Fibroblast of skin of scalp (primary cell): Measurements from ENCODE around the gene ZDHHC8.

Experiments used
- DNase-seq: peaks from one replicate; pipeline ENCODE4 v3.0.0-alpha.2; 2013

The ZDHHC8 gene

GRCh38 chr22:20114506-20115475, 16.8 kb upstream of the ZDHHC8 start:
- no peak for DNase-seq

- no peak for DNase-seq
These were observed 15.8 kb upstream of the ZDHHC8 start, which contains the start of gene RANBP1 for GRCh38 chr22:20115691-20116375. Gene RANBP1 (plus strand): TSS chr22:20116104. CDS start chr22:20116185, 81 bp downstream.

DNA sequence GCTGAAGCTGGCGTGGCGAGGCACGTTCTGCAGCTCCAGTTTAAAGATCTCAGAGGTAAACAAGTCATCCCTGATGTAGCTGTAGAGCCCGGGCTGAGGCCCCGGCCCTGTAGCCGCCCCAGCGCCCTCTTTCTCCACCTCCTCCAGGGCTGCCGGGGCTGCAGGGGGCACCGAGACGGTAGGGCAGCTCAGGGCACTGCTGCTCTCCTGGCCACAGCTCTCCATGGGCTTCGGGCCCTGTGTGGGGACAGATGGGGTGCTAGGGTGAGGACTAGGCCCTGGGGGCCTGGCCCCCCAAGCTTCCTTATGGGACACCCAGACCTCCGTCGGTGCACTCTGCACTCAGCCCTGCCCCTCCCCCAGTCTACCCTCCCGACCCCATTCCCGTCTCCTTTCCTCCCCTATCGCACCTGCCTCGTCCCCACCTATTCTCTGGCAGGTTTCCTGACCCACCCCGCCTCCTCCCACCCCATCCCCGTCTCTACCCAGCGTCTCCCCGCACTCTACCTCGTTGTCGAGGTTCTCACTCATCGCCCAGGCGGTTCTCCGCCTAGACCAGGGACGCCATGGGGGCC, 15.1 kb upstream of the ZDHHC8 start:
- DNase-seq = no peak

DNA sequence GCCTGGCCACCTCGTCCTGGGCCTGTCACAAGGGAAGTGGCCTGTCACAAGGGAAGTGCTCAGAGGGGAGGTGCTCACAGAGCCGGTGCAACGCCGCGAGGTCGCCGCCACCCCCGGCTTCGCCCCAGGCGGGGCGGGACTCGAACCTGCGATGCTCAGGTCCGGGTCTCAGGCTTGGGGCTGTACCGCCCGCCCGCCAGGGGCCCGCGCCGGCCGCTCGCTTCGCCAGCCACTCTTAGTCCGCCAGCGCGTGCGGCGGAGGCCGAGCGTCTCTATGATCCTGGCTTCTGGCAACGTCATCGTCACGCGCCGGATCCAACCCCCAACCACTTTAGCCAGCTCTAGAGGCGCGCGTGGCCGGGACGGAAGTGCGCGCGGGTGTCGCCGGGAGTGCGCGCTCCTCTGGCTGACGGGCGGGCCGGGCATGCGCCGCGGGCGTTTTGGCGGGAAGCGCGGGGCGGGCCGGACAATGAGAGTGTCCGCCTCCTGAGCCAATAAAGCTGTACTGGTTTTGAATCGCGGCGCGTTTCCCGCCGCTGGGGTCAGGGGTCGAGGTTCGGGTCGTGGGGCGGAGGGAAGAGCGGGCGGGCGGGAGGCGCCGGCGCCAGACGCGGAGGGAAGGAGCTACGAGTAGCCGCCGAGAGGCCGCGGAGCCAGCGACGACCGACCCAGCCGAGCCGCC, 14.5 kb upstream of the ZDHHC8 start, which contains the start of gene TRMT2A:
Gene TRMT2A (minus strand): TSS at position 276 of the 682 bp plus-strand sequence. CDS start 320 bp downstream, outside the sequence.
- peak; percentile 99 for DNase-seq

DNA sequence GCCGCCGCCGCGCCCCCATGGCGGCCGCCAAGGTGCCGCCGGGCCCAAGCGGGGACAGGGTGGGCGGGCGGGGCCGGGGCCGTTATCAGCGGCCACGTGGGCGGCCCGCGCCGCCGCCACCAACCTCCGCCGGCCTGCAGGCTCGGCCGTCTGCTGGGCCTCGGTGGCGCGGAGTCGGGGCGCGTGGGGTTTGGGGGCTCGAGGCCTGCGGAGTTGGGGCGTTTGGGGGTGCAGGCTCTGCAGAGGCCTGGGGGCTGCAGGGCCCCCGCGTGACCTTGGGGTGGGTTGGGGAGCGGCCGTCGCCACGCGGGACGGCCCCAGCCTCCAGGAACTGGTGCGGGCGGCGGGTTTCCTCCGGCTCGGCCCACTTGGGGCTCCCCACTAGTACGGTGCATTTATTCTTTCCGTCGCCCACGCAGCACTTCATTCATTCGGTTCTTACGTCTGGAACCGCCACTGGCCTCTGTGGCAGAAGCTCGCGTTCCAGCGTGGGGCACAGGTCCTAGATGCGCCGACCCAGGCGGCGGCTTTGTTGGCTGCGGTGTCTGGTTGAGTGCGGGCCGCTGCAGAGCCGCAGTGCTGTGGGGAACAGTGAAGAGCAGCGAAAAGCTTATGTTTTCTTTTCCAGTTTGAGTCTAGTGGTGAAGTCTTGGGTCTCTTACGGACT, 13.8 kb upstream of the ZDHHC8 start:
- no peak for DNase-seq

DNA sequence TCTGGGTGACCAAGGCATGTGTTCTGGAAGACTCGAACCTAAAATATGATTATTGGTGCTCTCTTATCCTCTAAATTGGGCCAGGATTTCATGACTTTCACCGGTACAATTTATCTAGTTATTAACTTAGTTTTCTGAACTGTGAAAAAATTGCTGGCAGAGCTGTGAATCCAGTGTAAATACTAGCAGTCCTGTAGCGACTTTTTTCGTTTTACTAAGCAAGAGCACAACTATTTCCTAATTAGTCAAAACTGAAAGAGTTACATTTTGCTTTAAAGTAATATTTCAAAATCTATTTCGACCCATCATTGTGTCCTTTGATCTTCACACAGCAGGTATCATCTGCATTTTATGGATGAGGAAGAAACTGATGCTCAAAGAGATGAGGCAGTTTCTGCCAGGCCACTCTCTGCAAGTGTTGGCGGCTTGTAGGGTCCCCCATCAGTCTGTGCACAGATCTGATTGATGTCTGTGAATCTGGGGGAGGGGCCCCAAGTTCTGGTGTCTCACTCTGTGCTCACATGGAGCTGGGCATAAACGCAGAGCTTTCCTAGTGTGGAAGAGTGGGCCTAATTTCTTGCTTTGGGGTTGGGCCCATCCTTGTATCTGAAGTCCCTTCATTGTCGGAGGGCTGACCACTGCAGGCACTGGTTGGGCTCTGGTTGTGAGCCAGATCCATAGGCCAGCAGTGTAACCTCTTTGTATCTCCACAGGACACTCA, 13.1 kb upstream of the ZDHHC8 start:
- DNase-seq = no peak

DNA sequence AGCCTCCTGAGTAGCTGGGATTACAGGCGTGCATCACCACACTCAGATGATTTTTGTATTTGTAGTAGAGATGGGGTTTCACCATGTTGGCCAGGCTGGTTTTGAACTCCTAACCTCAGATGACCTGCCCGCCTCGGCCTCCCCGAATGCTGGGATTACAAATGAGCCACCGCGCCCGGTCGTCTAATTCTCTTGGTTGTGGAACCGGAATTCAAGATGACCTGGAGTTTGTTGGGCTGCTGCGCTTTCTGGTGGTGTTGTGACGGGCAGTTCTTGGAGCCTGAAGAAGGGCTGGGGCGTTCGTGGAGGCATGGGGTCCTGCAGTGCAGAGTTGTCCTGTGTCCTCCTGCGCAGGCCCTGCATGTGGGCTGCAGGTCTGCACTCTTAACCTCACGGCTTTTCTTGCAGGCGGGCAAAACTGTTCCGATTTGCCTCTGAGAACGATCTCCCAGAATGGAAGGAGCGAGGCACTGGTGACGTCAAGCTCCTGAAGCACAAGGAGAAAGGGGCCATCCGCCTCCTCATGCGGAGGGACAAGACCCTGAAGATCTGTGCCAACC, 9.7 kb upstream of the ZDHHC8 start:
- no peak for DNase-seq

GRCh38 chr22:20123366-20124082, 8.1 kb upstream of the ZDHHC8 start:
- no peak for DNase-seq

GRCh38 chr22:20124083-20124787, 7.4 kb upstream of the ZDHHC8 start:
- DNase-seq = no peak

DNA sequence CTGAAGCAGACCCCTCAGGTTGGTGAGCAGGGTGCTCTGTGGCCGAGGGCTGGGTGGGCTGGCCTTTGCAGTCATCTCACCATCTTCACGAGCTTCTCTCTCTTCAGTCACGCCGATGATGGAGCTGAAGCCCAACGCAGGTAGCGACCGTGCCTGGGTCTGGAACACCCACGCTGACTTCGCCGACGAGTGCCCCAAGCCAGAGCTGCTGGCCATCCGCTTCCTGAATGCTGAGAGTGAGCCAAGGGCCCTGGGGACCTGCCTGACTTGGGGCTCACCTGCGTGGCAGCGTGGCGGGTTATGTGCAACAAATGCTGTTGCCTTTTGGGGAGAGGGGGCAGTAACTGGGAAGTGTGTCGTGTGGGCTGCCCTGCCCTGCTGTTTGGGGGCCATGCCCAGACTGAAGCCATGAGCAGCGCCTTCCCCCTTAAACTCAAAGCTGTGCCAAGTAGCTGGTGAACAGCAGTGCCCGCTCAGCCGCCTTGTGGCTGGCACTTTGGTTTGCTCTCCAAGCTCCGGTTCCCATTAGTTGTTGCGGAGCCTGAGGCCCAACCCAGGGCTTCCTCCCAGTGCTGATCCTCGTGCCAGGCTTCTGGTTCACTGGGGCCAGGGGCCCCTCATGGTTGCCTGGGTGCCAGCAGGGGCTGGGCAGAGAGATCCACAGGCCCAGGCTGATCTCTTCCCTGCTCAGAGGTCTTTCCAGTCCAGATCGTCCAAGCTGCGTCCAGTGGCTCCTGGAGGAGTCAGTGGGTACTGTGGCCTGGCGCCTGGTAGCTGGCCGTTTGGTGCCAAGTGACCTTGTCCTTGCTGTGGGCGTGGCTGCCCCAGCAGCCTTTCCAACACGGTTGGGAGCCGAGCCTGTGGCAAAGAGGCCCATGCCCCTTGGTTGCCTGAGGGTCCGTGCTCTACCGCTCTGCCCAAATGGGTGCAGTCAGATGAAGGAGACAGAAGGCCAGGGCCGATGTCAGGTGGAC, 6.1 kb upstream of the ZDHHC8 start:
- DNase-seq = no peak

GRCh38 chr22:20126284-20127029, 5.1 kb upstream of the ZDHHC8 start:
- no peak for DNase-seq

- no peak for DNase-seq
These were observed 4.2 kb upstream of the ZDHHC8 start for GRCh38 chr22:20127318-20127868.

DNA sequence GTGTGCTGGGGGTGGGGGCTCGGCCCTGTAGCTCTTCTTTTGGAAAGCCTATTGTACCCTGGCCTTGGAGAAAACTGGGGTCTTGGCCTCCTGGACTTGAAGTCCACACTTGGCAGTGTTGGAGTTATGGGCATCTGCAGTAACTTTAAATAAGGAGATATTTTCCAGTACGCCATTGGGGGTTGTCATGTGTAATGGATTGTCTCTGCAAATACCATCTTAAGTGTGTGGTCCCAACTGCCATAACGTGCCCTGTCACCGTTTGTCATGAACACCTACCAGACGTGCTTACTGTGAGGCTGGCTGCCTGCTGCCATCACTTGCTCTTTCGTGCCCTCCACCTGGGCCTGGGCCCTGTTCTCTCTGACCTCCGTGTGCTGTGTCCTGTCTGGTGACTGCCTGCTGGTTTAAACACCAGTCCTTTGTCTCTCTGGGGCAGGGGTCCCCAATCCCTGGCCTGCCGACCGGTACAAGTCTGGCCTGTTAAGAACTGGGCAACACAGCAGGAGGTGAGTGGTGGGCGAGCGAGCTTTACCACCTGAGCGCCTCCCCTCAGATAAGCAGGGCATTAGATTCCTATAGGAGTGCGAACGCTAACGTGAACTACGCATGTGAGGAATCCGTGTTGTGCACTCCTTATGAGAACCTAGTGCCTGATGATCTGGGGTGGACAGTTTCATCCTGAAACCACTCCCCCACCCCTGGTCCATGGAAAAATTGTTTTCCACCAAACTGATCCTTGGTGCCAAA, 3.6 kb upstream of the ZDHHC8 start:
- DNase-seq = no peak

DNA sequence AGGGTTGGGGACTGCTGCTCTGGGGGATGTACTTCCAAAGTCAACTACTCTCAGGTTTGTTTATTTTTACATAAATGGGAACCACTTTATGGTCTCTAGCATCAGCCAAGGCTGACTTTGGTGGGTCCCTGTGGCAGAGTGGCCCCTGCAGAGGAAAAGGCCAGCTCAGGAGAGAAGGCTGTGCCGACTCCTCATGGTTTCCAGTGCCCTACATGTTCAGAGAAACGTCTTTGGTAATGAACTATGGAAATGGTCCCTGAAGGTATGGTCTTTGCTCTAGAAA, 3.0 kb upstream of the ZDHHC8 start:
- no peak for DNase-seq

DNA sequence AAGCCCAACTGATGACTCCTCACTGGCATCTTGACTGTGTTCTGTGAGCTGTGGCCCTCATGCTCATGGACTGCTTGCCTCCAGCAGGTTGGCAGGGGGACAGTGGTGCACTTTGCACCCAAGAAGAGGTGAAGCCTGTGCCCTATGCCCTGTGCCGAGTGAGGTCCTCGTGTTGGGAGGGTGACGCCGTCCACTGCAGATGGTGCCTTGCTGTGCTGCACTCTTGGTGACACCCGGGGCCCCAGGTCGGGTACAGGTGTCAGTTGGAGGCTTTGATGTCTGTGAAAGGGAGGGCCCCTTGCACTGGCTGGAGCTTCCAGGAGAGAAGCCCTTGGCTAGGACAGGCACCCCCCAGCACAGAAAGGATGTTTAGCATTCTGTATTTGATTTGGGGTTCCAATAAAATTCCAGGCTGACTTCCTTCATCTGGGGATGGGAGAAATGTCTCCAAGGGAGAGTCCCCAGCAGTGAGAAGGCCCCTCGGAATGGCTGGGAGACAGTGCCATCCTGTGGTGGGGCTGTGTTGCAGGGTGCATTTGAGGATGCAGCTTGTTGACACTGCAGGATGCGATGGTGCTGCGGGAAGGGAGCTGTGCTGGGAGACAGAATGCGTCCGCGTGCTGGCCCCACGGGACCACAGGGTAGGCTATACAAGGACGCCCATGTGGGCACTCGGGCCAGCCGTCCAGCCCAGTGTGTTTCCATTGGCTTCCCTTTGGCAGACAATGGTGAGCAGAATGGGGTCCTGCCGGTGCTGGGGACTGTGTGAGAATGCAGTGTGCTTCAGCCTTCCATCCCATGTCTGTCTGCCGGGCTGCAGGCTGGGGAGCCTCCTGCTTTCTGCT, 2.5 kb upstream of the ZDHHC8 start:
- peak; percentile 24 for DNase-seq

DNA sequence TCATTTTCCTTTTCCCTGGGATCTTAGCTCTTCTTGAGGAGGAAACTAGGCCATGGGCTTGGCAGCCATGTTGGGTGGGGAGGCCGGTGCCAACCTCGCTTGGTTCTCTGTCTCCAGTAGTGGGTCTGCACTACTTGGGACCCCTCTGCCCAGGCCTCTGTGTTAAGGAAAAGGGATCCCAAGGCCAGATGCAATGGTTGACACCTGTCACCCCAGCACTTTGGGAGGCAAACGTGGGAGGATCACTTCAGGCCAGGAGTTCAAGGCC, 1.9 kb upstream of the ZDHHC8 start:
- DNase-seq = no peak
